Germinal center (tissue), 1 donor: ENCODE data around the gene FANCD2.
"Not testable (repeated sequence)": the region's sequence is repeated elsewhere in the genome, so short reads cannot be mapped to it uniquely, and the experiment has no call there.

Experiments used
- DNase-seq: peaks from one replicate; pipeline ENCODE4 v3.0.0; 2012; ENCODE audit warnings: mixed read lengths, low spot score

The FANCD2 gene

DNA sequence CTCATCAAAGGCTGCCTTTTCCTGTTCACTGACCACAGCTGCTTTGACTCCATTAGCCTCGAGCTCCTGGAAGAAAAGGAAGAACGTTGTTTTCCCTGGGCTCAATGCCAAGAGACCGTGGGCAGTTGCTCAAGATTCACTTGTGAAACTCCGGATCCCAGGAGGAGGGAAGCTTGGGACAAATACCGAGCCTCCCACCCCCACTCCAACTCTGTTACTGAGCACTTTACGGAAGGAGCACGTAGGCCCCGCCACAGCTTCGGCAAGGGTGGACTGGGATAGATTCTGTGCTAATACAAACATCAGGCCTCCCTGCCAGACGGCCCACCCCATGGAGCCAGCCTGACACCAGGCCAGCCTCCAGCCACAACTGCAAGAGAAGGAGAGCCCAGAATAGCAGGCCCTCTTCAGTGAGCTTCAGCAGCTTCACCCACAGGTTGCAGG, 10.8 kb upstream of the FANCD2 start:
- no peak for DNase-seq

DNA sequence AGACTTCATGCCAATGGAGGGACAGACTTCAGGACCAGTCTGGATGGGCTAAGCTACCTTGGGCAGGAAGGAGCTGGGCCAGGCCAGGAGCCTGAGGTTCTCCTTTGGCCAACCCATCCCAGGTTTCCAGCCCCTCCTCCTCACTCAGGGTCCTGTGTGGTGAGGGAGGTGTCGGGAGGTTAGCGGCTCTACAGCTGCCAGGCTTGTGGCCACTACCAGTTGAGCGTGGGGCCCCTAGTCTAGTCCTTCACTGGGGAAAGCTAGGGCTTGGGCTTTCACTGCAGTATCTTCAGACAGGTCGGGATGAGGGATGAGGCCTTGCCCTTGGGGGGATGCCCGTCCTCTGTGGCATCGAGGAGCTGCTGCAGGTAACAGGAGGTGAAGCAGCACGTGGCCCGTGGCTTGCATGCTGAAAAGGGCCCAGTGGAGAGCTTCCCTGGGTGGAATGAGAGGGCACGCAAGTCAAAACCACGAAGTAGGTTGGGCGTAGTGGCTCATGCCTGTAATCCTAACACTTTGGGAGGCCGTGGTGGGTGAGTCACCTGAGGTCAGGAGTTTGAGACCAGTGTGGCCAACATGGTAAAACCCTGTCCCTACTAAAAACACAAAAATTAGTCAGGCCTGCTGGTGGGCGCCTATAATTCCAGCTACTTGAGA, 8.5 kb upstream of the FANCD2 start:
- DNase-seq = no peak

DNA sequence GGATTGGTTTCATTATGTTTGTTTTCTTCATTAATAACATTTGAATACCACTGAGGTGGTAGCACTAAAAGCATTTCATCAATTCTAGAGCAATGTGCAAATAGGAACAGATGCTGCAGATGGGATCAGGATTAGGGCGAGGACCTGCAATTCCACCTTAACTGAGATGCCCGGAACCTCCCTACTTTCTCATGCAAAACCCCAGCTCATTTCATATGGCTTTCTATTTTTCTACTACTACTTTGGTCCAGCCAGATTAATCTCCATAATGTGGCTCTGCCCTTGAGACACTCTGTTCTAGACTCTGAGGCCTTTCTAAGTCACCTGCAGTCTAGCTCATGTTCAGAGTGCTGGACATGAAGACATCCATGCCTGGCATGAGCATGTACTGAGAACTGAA, 7.4 kb upstream of the FANCD2 start:
- not testable (repeated sequence) for DNase-seq

DNA sequence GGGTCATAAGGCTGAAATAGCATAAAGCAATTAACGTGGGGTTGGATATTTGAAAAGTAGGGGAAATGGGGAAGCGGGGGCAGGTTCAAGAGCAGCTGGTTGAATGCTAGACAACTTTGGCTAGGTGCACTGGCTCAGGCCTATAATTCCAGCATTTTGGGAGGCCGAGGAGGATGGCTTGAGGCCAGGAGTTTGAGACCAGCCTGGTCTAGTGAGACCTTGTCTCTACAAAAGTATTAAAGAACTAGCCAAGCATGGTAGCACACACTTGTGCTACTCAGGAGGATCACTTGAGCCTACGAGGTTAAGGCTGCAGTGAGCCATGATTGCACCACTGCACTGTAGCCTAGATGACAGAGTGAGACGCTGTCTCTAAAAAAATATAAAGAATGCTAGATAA, 6.9 kb upstream of the FANCD2 start:
- DNase-seq = no peak

DNA sequence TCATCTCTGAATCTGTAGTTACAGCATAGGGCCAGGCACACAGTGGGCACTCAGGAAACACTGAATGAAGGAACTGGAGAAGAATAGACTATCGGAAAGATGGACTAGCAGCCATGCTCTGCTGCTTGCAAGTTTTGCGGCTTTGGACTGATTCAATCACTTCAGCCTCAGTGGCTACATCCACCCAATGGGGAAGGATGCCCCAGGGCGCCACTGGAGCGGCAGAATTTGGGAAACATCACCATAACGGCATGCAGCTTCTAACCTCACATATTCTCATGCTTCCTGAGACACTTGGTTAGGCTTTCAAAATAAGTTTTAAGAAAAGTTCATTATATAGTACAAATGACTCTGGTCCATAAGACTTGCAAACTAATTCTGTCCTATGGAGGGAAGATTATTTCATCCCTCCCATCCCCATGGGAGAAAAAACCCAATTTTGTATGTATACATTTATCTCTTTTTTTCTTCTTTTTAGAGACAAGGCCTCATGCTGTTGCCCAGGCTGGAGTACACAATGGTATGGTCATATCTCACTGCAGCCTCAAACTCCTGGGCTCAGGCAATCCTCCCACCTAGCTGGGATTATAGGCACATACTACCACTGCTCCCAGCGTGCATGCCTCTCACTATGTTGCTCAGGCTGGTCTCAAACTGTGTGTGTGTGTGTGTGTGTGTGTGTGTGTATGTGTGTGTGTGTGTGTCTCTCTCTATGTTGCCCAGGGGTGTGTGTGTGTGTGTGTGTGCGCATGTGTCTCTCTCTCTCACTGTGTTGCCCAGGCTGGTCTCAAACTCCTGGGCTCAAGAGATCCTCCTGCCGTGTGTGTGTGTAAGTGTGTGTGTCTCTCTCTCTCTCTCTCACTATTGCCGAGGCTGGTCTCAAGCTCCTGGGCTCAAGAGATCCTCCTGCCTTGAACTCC, 4.1 kb upstream of the FANCD2 start:
- DNase-seq = no peak

DNA sequence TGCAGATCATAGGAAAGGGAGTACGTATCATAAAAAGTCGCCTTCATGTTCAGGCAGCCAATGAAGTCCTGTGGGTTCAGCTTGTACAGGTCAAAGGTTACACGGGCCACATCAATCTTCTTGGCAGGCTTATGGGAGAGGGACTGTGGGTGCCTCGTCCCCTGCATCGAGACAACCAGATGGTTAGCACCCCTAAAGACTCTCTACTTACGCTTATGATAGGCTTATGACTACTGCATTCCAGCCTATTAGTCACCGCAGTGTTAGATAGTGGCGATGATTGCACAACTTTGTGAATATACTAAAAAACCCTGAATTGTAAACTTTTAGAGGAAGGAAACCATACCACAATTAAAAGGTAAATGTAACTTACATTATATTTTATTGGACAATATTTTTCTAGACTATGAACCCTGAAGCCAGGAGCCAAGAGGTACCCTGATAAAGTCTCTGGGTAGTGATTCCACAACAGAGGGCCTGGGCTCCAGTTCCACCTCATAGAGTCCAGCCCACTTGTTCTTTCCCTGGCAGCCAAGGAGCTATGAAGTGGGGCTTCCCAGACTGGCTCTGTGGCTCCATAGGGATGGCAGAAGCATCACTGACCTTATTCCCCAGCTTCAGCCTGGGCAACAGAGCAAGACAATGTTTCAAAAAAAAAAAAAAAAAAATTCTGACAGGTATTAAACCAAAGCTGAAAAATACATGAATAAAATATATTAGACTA, 2.5 kb upstream of the FANCD2 start:
- DNase-seq = no peak

DNA sequence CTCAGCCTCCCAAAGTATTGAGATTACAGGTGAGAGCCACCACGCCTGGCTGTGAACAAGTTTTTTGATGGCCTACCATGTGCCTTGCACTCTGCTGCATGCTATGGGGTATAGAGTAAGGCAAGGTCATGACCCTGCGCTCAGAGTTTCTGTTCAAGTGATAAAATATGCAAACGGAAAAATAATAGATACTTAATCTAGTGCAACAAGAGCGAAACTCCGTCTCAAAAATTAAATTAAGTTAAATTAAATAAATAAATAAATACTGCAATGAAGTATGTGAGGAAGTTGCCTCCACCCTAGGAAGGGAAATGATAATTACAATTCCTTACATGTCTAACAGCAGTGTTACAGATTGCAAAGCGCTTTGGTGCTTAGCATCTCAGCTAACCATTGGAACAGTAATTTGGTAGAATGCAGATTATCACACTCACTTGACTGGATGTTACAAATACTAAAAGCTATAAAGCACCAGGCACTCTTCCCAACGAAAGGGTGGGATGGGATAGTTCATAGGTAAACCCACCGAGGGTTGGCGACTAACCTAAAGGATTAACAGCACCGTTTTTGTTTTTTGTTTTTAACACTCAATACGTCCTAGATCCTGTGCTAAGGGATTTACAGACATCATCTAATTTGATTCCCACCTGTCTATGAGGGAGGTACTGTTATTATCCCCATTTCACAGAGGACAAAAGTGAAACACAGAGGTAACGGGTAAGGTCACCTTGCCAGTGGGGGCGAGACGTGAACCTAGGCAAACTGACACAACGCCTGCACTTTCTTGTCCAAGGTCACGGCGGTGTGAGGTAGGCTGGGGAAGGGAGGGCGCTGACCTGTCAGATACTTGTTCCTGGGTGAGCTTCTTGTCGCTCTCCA, 793 bp upstream of the FANCD2 start:
- no peak for DNase-seq

DNA sequence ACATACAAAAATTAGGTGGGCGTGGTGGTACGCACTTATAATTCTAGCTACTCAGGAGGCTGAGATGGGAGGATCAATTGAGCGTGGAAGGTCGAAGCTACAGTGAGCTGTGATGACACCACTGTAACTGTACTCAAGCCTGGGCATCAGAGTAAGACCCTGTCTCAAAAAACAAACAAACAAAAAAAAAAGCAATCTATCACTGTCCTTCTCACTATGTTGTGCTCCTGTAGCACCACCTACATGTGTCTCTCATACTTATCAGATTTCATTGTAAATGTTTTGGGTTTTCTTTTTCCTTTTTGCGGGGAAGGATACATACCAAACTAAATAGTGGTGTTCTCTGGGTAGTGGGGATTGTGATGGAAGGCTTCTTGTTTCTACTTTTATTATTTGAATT, 14.8 kb downstream of the FANCD2 start:
- DNase-seq = no peak

DNA sequence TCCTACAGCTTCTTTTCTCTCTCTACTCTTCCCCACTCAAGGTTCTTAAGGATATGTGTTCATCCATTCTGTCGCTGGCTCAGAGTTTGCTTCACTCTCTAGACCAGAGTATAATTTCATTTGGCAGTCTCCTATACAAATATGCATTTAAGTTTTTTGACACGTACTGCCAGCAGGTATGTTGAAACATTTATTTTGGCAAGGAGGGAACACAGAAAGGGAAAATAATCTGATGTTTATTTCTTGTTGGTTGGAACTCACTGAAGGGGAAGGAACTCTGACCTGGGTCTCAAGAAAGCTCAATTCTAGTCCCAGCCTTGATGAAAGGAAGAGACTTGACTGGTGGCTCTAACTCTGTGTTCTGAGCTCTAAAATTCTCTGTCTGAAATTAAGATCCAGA, 21.6 kb downstream of the FANCD2 start:
- DNase-seq = no peak

DNA sequence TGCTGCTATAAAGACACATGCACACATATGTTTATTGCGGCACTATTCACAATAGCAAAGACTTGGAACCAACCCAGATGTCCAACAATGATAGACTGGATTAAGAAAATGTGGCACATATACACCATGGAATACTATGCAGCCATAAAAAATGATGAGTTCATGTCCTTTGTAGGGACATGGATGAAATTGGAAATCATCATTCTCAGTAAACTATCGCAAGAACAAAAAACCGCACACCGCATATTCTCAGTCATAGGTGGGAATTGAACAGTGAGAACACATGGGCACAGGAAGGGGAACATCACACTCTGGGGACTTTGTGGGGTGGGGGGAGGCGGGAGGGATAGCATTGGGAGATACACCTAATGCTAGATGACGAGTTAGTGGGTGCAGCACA, 26.8 kb downstream of the FANCD2 start:
- not testable (repeated sequence) for DNase-seq

DNA sequence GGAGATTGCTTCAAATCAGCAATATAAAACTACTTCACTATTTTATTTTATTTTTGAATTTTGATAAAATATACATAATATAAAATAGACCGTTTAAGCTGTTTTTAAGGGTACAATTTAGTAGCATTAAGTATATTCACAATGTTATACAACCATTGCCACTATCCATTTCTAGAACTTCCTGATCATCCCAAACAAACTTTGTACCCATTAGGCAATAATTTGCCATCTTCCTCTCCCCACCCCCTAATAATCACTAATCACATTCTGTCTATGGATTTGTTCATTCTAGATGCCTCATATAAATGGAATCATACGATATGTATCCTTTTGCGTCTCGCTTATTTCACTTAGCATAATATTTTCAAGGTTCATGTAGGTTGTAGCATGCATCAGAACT, 28.9 kb downstream of the FANCD2 start:
- DNase-seq = no peak

DNA sequence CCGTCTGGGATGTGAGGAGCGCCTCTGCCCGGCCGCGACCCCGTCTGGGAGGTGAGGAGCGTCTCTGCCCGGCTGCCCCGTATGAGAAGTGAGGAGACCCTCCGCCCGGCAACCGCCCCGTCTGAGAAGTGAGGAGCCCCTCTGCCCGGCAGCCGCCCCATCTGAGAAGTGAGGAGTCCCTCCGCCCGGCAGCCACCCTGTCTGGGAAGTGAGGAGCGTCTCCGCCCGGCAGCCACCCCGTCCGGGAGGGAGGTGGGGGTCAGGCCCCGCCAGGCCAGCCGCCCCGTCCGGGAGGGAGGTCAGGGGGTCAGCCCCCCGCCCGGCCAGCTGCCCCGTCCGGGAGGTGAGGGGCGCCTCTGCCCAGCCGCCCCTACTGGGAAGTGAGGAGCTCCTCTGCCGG, 43.8 kb downstream of the FANCD2 start:
- not testable (repeated sequence) for DNase-seq

DNA sequence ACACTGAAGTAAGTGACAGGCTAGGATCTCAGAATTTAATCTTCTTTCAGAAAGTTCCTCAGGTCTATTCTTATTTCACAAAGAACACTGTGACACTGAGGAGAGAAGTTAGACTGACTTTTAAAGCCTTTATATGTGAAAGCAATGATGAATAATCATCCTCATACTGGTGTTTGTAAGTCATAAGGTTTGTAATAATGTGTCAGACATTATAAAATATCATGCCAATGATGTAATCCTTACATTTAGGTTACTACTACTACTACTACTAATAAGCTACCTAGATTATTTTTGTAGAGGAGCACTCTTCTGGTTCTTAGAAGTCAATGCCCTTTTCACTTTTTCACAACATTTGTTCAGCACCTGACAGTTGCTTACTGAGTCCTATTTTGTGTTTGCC, 48.4 kb downstream of the FANCD2 start:
- no peak for DNase-seq

DNA sequence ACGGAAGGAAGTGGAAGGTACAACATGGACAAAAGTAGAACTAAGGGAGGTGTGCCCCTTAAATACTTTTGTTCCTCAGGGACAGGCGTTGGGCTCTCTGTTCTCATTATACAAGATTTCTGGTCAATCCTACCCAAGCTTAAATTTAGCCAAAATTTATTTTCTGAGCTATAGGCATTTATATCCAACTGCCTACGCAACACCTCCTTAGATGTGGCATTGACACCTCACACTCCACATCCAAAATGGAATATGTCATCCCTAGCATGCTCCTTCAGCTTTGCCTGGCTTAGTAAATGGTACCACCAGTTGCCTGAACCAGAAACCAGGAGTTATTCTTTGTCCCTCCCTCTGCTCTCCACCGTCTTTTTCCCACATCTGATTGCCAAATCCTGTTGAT, 55.6 kb downstream of the FANCD2 start:
- no peak for DNase-seq

DNA sequence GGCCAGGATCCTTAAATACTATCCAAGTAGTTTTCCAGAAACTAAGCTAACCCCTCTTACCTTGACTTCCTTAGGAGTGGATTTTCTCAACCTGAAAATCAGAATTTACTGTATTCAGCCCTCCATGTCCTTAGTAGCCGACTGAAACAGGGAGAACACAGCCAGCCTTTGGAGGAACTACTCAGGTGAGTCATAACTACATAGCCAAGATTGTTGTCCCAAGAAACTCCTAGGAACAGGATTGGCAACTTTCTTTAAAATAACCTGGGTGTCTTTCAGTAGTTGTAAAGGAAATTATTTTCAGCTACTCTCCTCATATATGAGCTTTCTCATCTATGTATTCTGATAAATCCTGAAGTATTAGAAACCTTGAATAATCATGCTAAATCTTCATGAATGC, 59.5 kb downstream of the FANCD2 start:
- DNase-seq = no peak

DNA sequence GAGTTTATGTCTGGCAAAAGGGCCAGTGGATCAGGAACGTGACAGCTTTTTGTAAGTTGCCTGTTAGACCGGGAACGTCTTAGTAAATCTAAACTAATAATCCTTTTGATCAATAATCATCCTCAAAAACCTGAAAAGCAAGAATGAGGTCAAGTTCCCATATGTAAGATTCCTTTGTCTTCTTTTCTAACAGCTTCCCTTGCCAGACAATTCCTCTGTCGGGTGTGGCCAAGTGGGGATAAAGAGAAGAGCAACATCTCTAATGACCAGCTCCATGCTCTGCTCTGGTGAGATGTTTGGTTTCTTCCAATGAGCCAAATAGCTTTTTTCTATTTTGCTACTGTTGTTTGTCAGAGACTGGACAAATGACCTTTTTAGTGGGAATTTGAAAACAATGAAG, 62.0 kb downstream of the FANCD2 start:
- DNase-seq = no peak

DNA sequence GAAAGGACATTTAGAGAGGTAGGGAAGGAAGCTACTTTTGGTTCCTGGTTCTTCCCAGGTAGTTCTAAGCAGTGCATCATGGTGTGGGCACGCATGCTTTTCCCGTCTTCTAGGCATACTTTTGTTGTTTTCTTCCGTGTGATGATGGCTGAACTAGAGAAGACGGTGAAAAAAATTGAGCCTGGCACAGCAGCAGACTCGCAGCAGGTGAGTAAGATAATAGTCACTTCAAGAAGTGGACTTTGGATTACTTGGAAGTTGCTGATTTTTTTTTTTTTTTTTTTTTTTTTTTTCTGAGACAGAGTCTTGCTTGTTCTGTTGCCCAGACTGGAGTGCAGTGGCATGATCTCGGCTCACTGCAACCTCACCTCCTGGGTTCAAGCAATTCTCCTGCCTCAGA, 63.9 kb downstream of the FANCD2 start:
- DNase-seq = no peak

DNA sequence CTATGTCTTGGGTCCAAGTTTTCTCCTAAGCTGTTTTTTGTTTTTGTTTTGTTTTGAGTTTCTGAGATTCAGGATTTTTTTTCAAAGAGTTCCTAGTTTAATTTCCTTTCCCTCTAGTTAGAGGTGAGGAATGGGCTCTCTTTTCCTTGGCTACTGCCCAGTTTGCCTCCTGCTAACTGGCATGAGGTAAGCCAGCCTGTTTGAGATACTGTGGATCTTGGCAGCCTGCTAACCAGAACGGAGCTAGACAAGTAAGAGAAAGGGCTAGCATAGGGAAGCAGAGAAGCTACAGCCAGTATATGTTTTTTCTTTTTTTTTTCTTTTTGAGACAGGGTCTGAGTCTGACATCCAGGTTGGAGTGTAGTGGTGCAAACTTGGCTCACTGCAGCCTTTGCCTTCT, 64.5 kb downstream of the FANCD2 start:
- DNase-seq = not testable (repeated sequence)

DNA sequence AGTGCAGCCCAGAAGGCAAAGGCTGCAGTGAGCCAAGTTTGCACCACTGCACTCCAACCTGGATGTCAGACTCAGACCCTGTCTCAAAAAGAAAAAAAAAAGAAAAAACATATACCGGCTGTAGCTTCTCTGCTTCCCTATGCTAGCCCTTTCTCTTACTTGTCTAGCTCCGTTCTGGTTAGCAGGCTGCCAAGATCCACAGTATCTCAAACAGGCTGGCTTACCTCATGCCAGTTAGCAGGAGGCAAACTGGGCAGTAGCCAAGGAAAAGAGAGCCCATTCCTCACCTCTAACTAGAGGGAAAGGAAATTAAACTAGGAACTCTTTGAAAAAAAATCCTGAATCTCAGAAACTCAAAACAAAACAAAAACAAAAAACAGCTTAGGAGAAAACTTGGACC, 65.2 kb downstream of the FANCD2 start:
- not testable (repeated sequence) for DNase-seq

DNA sequence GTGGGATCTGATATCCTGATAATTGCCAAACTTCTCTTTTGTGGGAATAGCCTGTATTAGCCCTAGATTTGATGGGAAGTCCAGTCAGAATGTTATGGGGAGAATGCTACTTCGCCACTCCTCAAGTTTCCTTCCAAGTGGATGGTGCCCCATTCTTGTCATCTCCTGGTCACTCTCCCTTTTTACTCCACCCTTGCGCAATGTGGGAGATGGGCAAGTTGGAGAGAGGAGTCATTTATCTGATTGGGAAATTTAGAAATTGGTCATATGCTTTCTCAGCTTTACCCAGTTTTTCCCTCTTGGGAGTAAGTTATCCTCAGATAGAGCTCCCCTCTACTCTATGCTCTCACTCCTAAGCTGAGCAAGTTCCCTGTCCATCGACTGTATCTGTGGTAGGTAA, 67.4 kb downstream of the FANCD2 start:
- DNase-seq = no peak

DNA sequence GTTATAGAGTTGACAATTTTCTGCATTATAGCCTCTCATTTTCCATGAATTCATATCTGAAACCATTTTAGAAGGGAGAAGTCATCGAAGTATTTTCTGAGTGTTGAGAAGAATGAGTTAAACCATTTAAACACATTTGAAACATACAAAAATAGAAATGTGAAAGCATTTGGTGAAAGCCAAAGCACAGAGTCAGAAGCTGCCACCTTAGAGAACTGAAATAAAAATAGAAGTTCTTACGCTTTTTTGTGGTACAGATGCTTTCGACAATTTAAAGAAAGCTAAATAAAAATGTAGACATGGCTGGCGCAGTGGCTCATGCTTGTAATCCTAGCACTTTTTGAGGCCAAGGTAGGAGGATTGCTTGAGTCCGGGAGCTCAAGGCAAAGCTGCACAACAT, 72.8 kb downstream of the FANCD2 start:
- no peak for DNase-seq

DNA sequence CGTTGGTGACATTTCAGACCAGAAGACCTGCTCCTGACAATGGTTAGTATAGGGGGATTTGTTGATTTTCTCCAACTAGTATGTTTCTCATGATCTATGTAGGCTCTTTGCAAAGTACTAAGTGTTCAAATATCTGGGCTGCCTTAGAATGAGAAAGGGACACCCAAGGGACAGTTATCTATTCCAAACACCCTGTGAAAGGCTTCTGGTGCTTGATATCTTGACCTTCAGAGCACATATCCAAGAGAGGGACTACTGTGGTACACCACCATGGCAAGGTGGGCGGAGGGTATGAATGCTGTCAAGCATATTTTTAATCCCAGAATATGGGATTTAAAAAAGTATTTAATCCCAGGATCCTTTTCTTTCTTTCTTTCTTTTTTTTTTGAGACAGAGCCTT, 80.7 kb downstream of the FANCD2 start:
- DNase-seq = no peak
